ENCODE results near the gene SMYD5.

- TF ChIP-seq POLR2AphosphoS5 (IDR thresholded peaks at IDR 0.05; ENCODE audit: low read depth, low read length) (no peak), TAF1 (IDR thresholded peaks at IDR 0.05; ENCODE audit: low read depth, low read length) (no peak)
Observed at GRCh38 chr2:73175663-73176204, 38.3 kb upstream of the SMYD5 start.
